Caco-2 (cell line): ENCODE data around the gene THUMPD2. TPM values are rescaled to one million over a fixed set of nuclear protein-coding genes. Genes with fewer than 3 reads are reported as not detected.

Experiments used
- BruUV-seq: library from RNA; stranded (reverse); fragments of 400-500 nt; replicated peaks from 2 replicates; lab custom pipeline; 2021; lab: Mats Ljungman, UMichigan
- CTCF ChIA-PET: fragments of 300-600 bp; sonication (Branson Sonifier 250); formaldehyde crosslinking; loops from one replicate; lab custom pipeline; 2022; ENCODE audit warnings: antibody characterized with exemption; lab: Charles Lee
- POLR2A ChIA-PET: fragments of 300-600 bp; sonication (Branson Sonifier 250); formaldehyde crosslinking; loops from one replicate; lab custom pipeline; 2022; ENCODE audit warnings: antibody characterized with exemption; lab: Charles Lee
- DNase-seq, 2 experiments: peaks; one replicate each; pipeline versions ENCODE4 v3.0.0 to v3.0.0-alpha.2; 2020 to 2022
- H3K27me3 ChIP-seq: replicated peaks from 2 replicates; pipeline ENCODE4 v1.6.0; 2011; ENCODE audit warnings: low read length; ENCODE audit not compliant: control insufficient read depth, insufficient read depth
- H3K36me3 ChIP-seq: 2 replicates; pipeline ENCODE4 v1.5.1; 2011; ENCODE audit warnings: low read length; ENCODE audit not compliant: control insufficient read depth, insufficient read depth
- H3K4me1 ChIP-seq: fragments of 250-450 bp; sonication (Bioruptor Pico); 2 replicates; pipeline ENCODE4 v1.5.1; 2020; ENCODE audit warnings: mild to moderate bottlenecking
- H3K4me3 ChIP-seq: 2 replicates; pipeline ENCODE4 v1.5.1; 2011; ENCODE audit warnings: low read depth, mild to moderate bottlenecking, control low read depth, low read length
- H3K9me3 ChIP-seq: fragments of 250-450 bp; sonication (Bioruptor Pico); 2 replicates; pipeline ENCODE4 v1.5.1; 2020; ENCODE audit warnings: mild to moderate bottlenecking, moderate library complexity
- H3K27ac Mint-ChIP-seq: one replicate; pipeline ENCODE4 v1.8.0; 2022; ENCODE audit warnings: mixed read lengths; ENCODE audit not compliant: unreplicated experiment
- H3K27me3 Mint-ChIP-seq: one replicate; pipeline ENCODE4 v1.8.0; 2022; ENCODE audit warnings: mixed read lengths; ENCODE audit not compliant: insufficient read depth, unreplicated experiment
- H3K36me3 Mint-ChIP-seq: one replicate; pipeline ENCODE4 v1.8.0; 2022; ENCODE audit warnings: mild to moderate bottlenecking, mixed read lengths; ENCODE audit not compliant: insufficient read depth, unreplicated experiment
- H3K4me1 Mint-ChIP-seq: one replicate; pipeline ENCODE4 v1.8.0; 2022; ENCODE audit warnings: low read depth, mixed read lengths; ENCODE audit not compliant: unreplicated experiment
- H3K4me3 Mint-ChIP-seq: one replicate; pipeline ENCODE4 v1.8.0; 2022; ENCODE audit warnings: mild to moderate bottlenecking, moderate library complexity, mixed read lengths; ENCODE audit not compliant: unreplicated experiment
- H3K9me3 Mint-ChIP-seq: one replicate; pipeline ENCODE4 v1.8.0; 2022; ENCODE audit warnings: mixed read lengths; ENCODE audit not compliant: unreplicated experiment
- intact Hi-C: fragments of 100-400 bp; cut with micrococcal nuclease; formaldehyde crosslinking; loops from one replicate; pipeline ENCODE4 v1.10.0; 2022; ENCODE audit not compliant: unreplicated experiment
- total RNA-seq: library from RNA; stranded (reverse); gene quantifications from 2 replicates; pipeline ENCODE4 v1.2.3, GENCODE V29; 2022
- TF ChIP-seq, protein P1 (sequence below), 2 experiments: fragments of 200-600 bp in 1 of 2; IDR thresholded peaks; 1 replicate in 1 of 2; 2 replicates in 1 of 2; pipeline versions ENCODE4 v1.5.1 to v1.8.0; 2011 to 2022; ENCODE audit warnings: antibody characterized with exemption in 1 of 2, control low read depth in 1 of 2, inconsistent platforms in 1 of 2, low read depth in 1 of 2, low read length in 1 of 2, mild to moderate bottlenecking in 1 of 2, moderate library complexity in 1 of 2; ENCODE audit not compliant: insufficient read depth in 1 of 2, severe bottlenecking in 1 of 2, unreplicated experiment in 1 of 2

The THUMPD2 gene
- total RNA-seq, 1 experiment from 2014 or later: 13.8 TPM

DNA sequence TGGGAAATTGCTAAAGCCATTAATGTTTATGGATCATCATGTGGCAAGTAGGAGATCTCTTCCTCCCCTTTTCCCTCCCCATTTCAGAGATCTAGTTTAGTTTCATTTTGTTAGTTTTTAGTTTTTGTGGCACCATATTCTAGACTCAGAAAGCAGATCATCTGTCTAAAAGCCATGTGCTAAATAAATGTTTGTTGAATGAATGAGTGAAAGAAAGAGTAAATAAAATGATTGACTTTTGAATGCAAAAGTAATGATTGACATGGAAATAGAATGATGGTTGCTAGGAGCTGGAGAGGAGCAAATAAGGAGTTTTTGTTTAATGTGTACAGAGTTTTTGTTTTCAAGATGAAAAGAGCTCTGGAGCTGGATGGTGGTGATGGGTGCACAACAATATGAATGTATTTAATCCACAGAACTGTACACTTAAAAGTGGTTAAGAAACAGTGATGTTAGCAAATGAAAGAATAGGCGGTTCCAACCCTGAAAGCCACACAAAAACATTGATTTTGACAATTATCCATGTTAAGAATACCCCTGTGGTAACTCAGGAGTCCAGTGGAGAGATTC, 89.7 kb downstream of the THUMPD2 start:
- intact Hi-C loops: no loop called here
- H3K27ac Mint-ChIP-seq: no peak overlapping the region
- no peaks in the 10 kb centered on the region for H3K27me3 ChIP-seq
- DNase-seq: no peak
- no peaks in the 10 kb centered on the region for H3K9me3 ChIP-seq
- H3K4me1 ChIP-seq: no peaks in the 10 kb centered on the region
- no peak overlapping the region for H3K4me3 Mint-ChIP-seq
- ChIA-PET CTCF (interaction anchor here (0.6 kb wide), 1 partner anchor 165 kb away, joined by 3 read pairs; no protein-coding TSS in a partner anchor), POLR2A (no interaction called here)
- H3K36me3 Mint-ChIP-seq: no peaks in the 10 kb centered on the region
- TF ChIP-seq, protein P1, sequence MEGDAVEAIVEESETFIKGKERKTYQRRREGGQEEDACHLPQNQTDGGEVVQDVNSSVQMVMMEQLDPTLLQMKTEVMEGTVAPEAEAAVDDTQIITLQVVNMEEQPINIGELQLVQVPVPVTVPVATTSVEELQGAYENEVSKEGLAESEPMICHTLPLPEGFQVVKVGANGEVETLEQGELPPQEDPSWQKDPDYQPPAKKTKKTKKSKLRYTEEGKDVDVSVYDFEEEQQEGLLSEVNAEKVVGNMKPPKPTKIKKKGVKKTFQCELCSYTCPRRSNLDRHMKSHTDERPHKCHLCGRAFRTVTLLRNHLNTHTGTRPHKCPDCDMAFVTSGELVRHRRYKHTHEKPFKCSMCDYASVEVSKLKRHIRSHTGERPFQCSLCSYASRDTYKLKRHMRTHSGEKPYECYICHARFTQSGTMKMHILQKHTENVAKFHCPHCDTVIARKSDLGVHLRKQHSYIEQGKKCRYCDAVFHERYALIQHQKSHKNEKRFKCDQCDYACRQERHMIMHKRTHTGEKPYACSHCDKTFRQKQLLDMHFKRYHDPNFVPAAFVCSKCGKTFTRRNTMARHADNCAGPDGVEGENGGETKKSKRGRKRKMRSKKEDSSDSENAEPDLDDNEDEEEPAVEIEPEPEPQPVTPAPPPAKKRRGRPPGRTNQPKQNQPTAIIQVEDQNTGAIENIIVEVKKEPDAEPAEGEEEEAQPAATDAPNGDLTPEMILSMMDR (IDR thresholded peaks at IDR 0.05; ENCODE audit: insufficient read depth in 1 of 2, low read depth in 1 of 2, low read length in 1 of 2, severe bottlenecking in 1 of 2, unreplicated experiment in 1 of 2): no peak
- H3K4me1 Mint-ChIP-seq: peaks cover 7% of the 10 kb centered on the region
- no TSS peak for BruUV-seq
- no peak overlapping the region for H3K4me3 ChIP-seq
- H3K36me3 ChIP-seq: no peaks in the 10 kb centered on the region
- no peaks in the 10 kb centered on the region for H3K9me3 Mint-ChIP-seq
- peaks cover 15% of the 10 kb centered on the region for H3K27me3 Mint-ChIP-seq

DNA sequence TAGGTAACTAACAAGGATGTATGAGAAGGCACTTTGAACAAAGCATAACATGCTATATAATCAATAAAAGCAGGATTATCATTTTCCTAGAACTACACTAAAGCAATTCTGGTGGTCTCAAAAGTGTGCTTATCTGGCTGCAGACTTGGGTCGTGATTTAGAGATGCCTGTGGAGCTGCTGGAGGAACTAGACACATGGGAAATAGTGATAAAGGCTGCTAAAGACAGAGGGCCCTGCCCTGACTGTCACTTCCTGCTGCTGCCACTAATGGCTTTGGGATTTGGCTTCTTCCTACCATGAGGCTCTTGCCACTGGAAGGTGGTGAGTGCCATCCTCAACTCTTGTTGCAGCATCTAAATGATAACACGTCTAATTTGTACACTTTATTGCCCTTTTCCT, 90.9 kb downstream of the THUMPD2 start:
- CTCF ChIA-PET: interaction anchor here (0.6 kb wide), 1 partner anchor 38 kb away, joined by 3 read pairs; no protein-coding TSS in a partner anchor
- no peaks in the 10 kb centered on the region for H3K36me3 Mint-ChIP-seq
- Histone ChIP-seq H3K9me3 (no peaks in the 10 kb centered on the region), H3K27me3 (no peaks in the 10 kb centered on the region), H3K36me3 (no peaks in the 10 kb centered on the region), H3K4me3 (no peak overlapping the region), H3K4me1 (no peaks in the 10 kb centered on the region)
- no TSS peak for BruUV-seq
- DNase-seq: no peak
- H3K9me3 Mint-ChIP-seq: no peaks in the 10 kb centered on the region
- intact Hi-C loops: no loop called here
- H3K4me1 Mint-ChIP-seq: peaks cover 7% of the 10 kb centered on the region
- TF ChIP-seq, protein P1 (IDR thresholded peaks at IDR 0.05; ENCODE audit: insufficient read depth in 1 of 2, low read depth in 1 of 2, low read length in 1 of 2, severe bottlenecking in 1 of 2, unreplicated experiment in 1 of 2): no peak
- POLR2A ChIA-PET: no interaction called here
- H3K27me3 Mint-ChIP-seq: peaks cover 17% of the 10 kb centered on the region
- H3K4me3 Mint-ChIP-seq: no peak overlapping the region
- H3K27ac Mint-ChIP-seq: no peak overlapping the region

GRCh38 chr2:39686456-39686855, 92.6 kb downstream of the THUMPD2 start:
- H3K36me3 Mint-ChIP-seq: no peaks in the 10 kb centered on the region
- ChIA-PET CTCF (no interaction called here), POLR2A (no interaction called here)
- Histone ChIP-seq H3K9me3 (no peaks in the 10 kb centered on the region), H3K4me1 (no peaks in the 10 kb centered on the region), H3K27me3 (no peaks in the 10 kb centered on the region), H3K4me3 (no peak overlapping the region), H3K36me3 (no peaks in the 10 kb centered on the region)
- no peaks in the 10 kb centered on the region for H3K9me3 Mint-ChIP-seq
- intact Hi-C loops: no loop called here
- TF ChIP-seq, protein P1 (IDR thresholded peaks at IDR 0.05; ENCODE audit: insufficient read depth in 1 of 2, low read depth in 1 of 2, low read length in 1 of 2, severe bottlenecking in 1 of 2, unreplicated experiment in 1 of 2): no peak
- H3K4me1 Mint-ChIP-seq: peaks cover 7% of the 10 kb centered on the region
- no TSS peak for BruUV-seq
- DNase-seq: no peak
- no peak overlapping the region for H3K27ac Mint-ChIP-seq
- peaks cover 18% of the 10 kb centered on the region for H3K27me3 Mint-ChIP-seq
- no peak overlapping the region for H3K4me3 Mint-ChIP-seq

Other genes starting within 250 kb of the THUMPD2 start
- gene TMEM178A, start 113.3 kb downstream of the THUMPD2 start, total RNA-seq: 0.29 TPM in 1 of 2 replicates, not detected in the other